Measurements from ENCODE around the gene IL17F. TPM values are rescaled to one million over a fixed set of nuclear protein-coding genes. Genes with fewer than 3 reads are reported as not detected.

IL17F gene
- total RNA-seq, 4 donors from 2014 or later = not detected

- TF ChIP-seq, protein P1, sequence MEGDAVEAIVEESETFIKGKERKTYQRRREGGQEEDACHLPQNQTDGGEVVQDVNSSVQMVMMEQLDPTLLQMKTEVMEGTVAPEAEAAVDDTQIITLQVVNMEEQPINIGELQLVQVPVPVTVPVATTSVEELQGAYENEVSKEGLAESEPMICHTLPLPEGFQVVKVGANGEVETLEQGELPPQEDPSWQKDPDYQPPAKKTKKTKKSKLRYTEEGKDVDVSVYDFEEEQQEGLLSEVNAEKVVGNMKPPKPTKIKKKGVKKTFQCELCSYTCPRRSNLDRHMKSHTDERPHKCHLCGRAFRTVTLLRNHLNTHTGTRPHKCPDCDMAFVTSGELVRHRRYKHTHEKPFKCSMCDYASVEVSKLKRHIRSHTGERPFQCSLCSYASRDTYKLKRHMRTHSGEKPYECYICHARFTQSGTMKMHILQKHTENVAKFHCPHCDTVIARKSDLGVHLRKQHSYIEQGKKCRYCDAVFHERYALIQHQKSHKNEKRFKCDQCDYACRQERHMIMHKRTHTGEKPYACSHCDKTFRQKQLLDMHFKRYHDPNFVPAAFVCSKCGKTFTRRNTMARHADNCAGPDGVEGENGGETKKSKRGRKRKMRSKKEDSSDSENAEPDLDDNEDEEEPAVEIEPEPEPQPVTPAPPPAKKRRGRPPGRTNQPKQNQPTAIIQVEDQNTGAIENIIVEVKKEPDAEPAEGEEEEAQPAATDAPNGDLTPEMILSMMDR (IDR thresholded peaks at IDR 0.05; ENCODE audit: low read depth) = no peak
These were observed 23.0 kb downstream of the IL17F start for GRCh38 chr6:52221302-52221701.

DNA sequence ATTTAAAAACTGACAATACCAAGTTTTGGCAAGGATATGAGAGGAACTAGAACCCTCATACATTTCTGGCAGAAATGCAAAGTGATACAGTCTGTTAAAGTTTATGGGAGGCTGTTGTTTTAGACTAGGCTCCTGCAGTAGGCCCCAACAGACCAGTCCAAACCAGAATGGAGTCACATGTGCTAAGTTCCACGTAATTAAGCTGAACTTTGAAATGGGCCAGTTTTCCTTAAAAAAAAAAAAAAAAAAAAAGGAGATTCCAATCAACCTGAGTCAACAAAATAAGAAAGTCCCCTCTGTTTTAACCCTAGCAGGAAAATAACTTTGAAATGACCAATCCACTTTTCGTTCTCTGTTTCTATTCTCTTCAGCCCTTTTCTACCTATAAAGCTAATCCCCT, 26.5 kb downstream of the IL17F start:
- TF ChIP-seq, protein P1 (IDR thresholded peaks at IDR 0.05; ENCODE audit: low read depth) = no peak

- TF ChIP-seq, protein P1 (IDR thresholded peaks at IDR 0.05; ENCODE audit: low read depth) = no peak
These were observed 27.2 kb downstream of the IL17F start for GRCh38 chr6:52216932-52217575.

DNA sequence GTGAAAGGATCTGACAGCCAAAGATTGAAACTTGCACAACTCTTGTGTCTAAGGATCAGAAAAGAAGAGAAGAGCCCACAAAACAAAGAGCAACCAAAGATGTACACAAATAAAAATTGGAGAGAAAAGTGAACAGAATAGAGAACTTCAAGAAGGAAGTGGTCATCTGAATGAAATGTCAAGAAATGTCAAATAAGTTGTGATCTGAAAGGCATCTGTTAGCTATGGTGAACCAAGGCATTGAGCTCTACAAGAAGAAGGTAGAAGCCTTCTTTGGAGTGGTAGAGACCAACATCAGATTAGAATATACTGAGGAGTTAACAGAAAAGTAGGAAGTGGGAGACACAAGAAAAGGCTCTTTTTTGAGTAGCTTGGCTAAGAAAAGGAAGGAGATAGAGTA, 28.5 kb downstream of the IL17F start:
- TF ChIP-seq, protein P1 (IDR thresholded peaks at IDR 0.05; ENCODE audit: low read depth) = no peak

DNA sequence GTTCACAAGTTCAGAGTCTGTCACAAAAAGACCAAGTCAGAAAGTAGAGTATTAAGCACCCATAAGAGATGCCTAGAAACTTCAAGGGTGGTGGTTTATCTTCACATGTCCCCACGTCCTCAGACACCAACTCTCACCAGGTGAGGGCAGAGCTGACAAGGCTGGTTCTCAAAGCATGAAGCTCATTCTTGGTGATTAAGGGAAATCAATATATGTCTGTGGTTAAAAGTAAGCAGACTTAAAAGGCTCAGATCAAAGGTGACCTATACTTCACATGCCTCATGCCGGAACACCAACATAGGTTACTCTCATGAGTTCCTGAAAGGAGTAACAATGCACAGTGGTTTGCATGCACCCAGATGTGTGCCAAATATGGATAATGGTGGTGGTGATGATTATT, 31.2 kb downstream of the IL17F start:
- TF ChIP-seq, protein P1 (IDR thresholded peaks at IDR 0.05; ENCODE audit: low read depth) = no peak

- TF ChIP-seq, protein P1 (IDR thresholded peaks at IDR 0.05; ENCODE audit: low read depth) = no peak
These were observed 34.1 kb downstream of the IL17F start for GRCh38 chr6:52210227-52210626.

GRCh38 chr6:52209770-52210169, 34.5 kb downstream of the IL17F start:
- TF ChIP-seq, protein P1 (IDR thresholded peaks at IDR 0.05; ENCODE audit: low read depth) = no peak

Measured in subcutaneous adipose tissue (tissue), 4 donors.